CMK (cell line): ENCODE data around the gene TTC8.
"Not testable (repeated sequence)": the region's sequence is repeated elsewhere in the genome, so short reads cannot be mapped to it uniquely, and the experiment has no call there.

Experiments used
- DNase-seq: peaks from one replicate; pipeline ENCODE4 v3.0.0-alpha.2; 2010; ENCODE audit warnings: low read depth

TTC8 gene

GRCh38 chr14:88825078-88825458 is 617 bp downstream of the TTC8 start:
- no peak for DNase-seq

GRCh38 chr14:88825503-88825902 is 1.1 kb downstream of the TTC8 start:
- DNase-seq, result no peak

- no peak for DNase-seq
These were observed 4.7 kb downstream of the TTC8 start for GRCh38 chr14:88829188-88829587.

GRCh38 chr14:88829685-88830302 is 5.3 kb downstream of the TTC8 start:
- DNase-seq, result no peak

- DNase-seq, result no peak
These were observed 6.8 kb downstream of the TTC8 start for GRCh38 chr14:88831284-88831683.

- DNase-seq, result no peak
These were observed 10.5 kb downstream of the TTC8 start for GRCh38 chr14:88834883-88835431.

GRCh38 chr14:88835661-88836060 is 11.2 kb downstream of the TTC8 start:
- no peak for DNase-seq

- no peak for DNase-seq
These were observed 13.0 kb downstream of the TTC8 start for GRCh38 chr14:88837495-88837894.

- no peak for DNase-seq
These were observed 13.6 kb downstream of the TTC8 start for GRCh38 chr14:88838015-88838414.

- no peak for DNase-seq
These were observed 16.5 kb downstream of the TTC8 start for GRCh38 chr14:88840926-88841325.

- DNase-seq, result no peak
These were observed 17.3 kb downstream of the TTC8 start for GRCh38 chr14:88841741-88842140.

- no peak for DNase-seq
These were observed 18.0 kb downstream of the TTC8 start for GRCh38 chr14:88842414-88842813.

GRCh38 chr14:88844980-88845491 is 20.6 kb downstream of the TTC8 start:
- DNase-seq, result no peak

- DNase-seq, result no peak
These were observed 24.1 kb downstream of the TTC8 start for GRCh38 chr14:88848571-88848970.

GRCh38 chr14:88849716-88850115 is 25.3 kb downstream of the TTC8 start:
- no peak for DNase-seq

GRCh38 chr14:88851587-88851986 is 27.1 kb downstream of the TTC8 start:
- DNase-seq, result no peak

GRCh38 chr14:88852632-88853031 is 28.2 kb downstream of the TTC8 start:
- no peak for DNase-seq

GRCh38 chr14:88853129-88853528 is 28.7 kb downstream of the TTC8 start:
- no peak for DNase-seq

- no peak for DNase-seq
These were observed 32.4 kb downstream of the TTC8 start for GRCh38 chr14:88856786-88857366.

GRCh38 chr14:88857861-88858260 is 33.4 kb downstream of the TTC8 start:
- not testable (repeated sequence) for DNase-seq

- not testable (repeated sequence) for DNase-seq
These were observed 34.7 kb downstream of the TTC8 start for GRCh38 chr14:88859118-88859517.

GRCh38 chr14:88863167-88863566 is 38.7 kb downstream of the TTC8 start:
- DNase-seq, result no peak

- no peak for DNase-seq
These were observed 39.7 kb downstream of the TTC8 start for GRCh38 chr14:88864198-88864597.

GRCh38 chr14:88866305-88866704 is 41.9 kb downstream of the TTC8 start:
- no peak for DNase-seq
